Heart right ventricle (tissue), 16 donors: ENCODE data around the gene MAD1L1. TPM values are rescaled to one million over a fixed set of nuclear protein-coding genes. Genes with fewer than 3 reads are reported as not detected.

Experiments used
- ATAC-seq, 8 donors: fragments of 200-7000 bp; cut with Tn5 transposase; one replicate each; pipeline ENCODE4 v1.9.1; 2020; ENCODE audit warnings: mild to moderate bottlenecking in 8 of 8, moderate library complexity in 8 of 8, moderate number of reproducible peaks in 1 of 8
- DNase-seq, 2 donors: peaks; one replicate each; pipeline ENCODE4 v3.0.0-alpha.2; 2020
- H3K27ac ChIP-seq, 10 donors: fragments of 200-600 bp; sonication (generic) in 2 of 10; one replicate each; pipeline versions ENCODE4 v1.5.0 to v1.8.0; 2020 to 2022; ENCODE audit warnings: mild to moderate bottlenecking in 3 of 10
- H3K27me3 ChIP-seq, 7 donors: fragments of 200-600 bp; one replicate each; pipeline ENCODE4 v1.8.0; 2021 to 2022; ENCODE audit warnings: mild to moderate bottlenecking in 2 of 7
- H3K36me3 ChIP-seq, 9 donors: fragments of 200-600 bp; sonication (generic) in 1 of 9; one replicate each; pipeline versions ENCODE4 v1.5.0 to v1.8.0; 2020 to 2022; ENCODE audit warnings: mild to moderate bottlenecking in 2 of 9
- H3K4me1 ChIP-seq, 9 donors: fragments of 200-600 bp; sonication (generic) in 1 of 9; one replicate each; pipeline versions ENCODE4 v1.5.0 to v1.8.0; 2020 to 2022; ENCODE audit warnings: mild to moderate bottlenecking in 4 of 9
- H3K4me3 ChIP-seq, 10 donors: fragments of 200-600 bp; sonication (generic) in 2 of 10; one replicate each; pipeline versions ENCODE4 v1.5.0 to v1.8.0; 2020 to 2022; ENCODE audit warnings: mild to moderate bottlenecking in 7 of 10, moderate library complexity in 2 of 10
- H3K9me3 ChIP-seq, 11 donors: fragments of 200-600 bp in 10 of 11; sonication (generic) in 2 of 11; one replicate each; pipeline versions ENCODE4 v1.5.0 to v1.8.0; 2013 to 2022; ENCODE audit warnings: mild to moderate bottlenecking in 2 of 11, control low read depth in 1 of 11, moderate library complexity in 1 of 11
- WGBS, 2 donors: extraction: QIAGEN DNeasy Blood & Tissue Kit; methylation state at CpG; one replicate each; pipeline ENCODE4 v1.1.7; 2013; ENCODE audit warnings: inconsistent platforms in 1 of 2; 5-methylcytosine and 5-hydroxymethylcytosine counted together
- intact Hi-C, 10 donors: fragments of 100-400 bp; cut with DNase I; formaldehyde crosslinking; loops; one replicate each; pipeline versions ENCODE4 v1.11.1 to v1.14.2; 2022
- polyA plus RNA-seq, 2 donors: library from polyadenylated mRNA; stranded (reverse); fragments of 200-250 nt; gene quantifications; one replicate each; pipeline ENCODE4 v1.2.3, GENCODE V29; 2013
- total RNA-seq, 10 donors: library from RNA; stranded (reverse); fragmentation: NEBNext Ultra II Directional in 3 of 10; extraction: Animal tissue kit (Norgen Biotek cat#: 25700) in 3 of 10; gene quantifications; one replicate each; pipeline versions ENCODE4 v1.2.1 to v1.2.4, GENCODE V29; 2021 to 2023
- TF ChIP-seq, protein P1 (sequence below), 9 donors: fragments of 200-600 bp; sonication (generic) in 2 of 9; IDR thresholded peaks; one replicate each; pipeline versions ENCODE4 v1.5.0 to v1.8.0; 2021 to 2022; ENCODE audit warnings: antibody characterized with exemption in 9 of 9, mild to moderate bottlenecking in 5 of 9, moderate library complexity in 1 of 9
- donor health status: Arrhythmogenic right ventricular cardiomyopathy.
- donor health status: ischemic (EF 13 %, LVEDD 7.1; RV severe dilation, severe dysfunction).
- donor health status: healthy with polysubstance abuse.
- donor health status: DM: no; HTN: yes; CAD: no.
- donor health status: DM: no; HTN: no; CAD: no.
- donor health status: ischemic (EF 25% LVEDD 6.9; RV normal size, moderate dysfunction).
- donor health status: ischemic (EF 25% LVEDD 5.7; RV mildly dilated, moderate dysfunction).
- donor health status: healthy.
- donor health status: DM: yes; HTN: yes; CAD: no.
- donor health status: Ischemic cardiomyopathy.
- donor health status: ischemic (EF 35%, LVEDD 5.7; RV mildly dilated, moderate dysfunction).
- donor health status: nonischemic (EF 11% LVEDD 7.7; RV severe dilation, severe dysfunction).
- donor health status: DM: yes; HTN: yes; CAD: no.
- donor health status: PGD.
- donor health status: ischemic (EF 29% LVEDD 5.4; RV normal size, mild dysfunction).
- donor health status: nonischemic (EF 23%, LVEDD 6.1; RV moderate dilation, normal function).

MAD1L1 gene
- total and polyA plus RNA-seq, 12 donors = 13.8 to 46.8 (median 20.2) TPM

DNA sequence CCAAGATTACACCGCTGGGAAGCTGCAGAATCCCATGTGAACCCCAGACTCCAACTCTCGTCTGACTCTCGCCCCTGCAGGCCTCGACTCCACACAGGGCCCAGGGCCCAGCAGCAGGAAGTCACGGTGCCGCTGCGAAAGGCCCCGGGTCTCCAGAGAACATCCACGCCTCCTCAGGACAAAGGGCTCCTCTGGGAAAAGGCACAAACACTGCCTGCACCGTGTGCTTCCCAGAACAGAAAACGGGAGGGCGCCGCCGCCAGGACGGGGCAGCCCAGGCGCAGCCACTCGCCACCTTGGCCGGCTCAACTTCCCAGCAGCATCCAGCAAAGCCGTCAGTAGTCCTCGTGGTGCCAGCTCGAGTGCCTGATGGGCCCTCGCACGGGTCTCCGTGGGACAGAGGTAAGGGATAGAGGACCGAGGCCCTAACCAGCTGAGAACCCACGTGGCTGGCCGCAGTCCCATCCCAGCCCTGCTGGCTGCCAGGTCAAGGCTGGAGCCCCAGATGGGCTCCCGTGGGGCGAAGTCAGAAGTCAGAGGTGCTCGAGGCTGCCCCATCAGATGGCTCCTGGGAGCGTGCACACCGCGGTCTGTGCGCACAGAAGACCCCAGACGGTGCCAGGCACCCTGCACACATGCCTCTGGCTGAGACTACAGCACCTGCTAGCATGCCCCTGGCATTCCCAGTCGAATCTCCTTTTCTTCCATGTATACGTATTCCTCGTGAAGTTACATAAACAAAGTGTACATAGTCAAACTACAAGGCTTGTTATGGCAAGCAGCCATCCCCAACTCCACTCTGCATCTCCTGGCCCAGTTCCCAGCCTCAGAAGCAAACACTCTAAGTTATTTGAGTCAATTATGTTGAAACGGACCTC, 60.2 kb downstream of the MAD1L1 start:
- intact Hi-C loops = no loop called here
- Histone ChIP-seq H3K4me1 (peaks cover 8 to 48% (median 30%) of the 10 kb centered on the region in 9 donors), H3K27me3 (no peaks in the 10 kb centered on the region), H3K27ac (peak overlapping the region in 5 of 10 donors; percentile 4 to 47 (median 19)), H3K36me3 (peaks cover 0 to 15% (median 0%) of the 10 kb centered on the region in 9 donors), H3K9me3 (no peaks in the 10 kb centered on the region), H3K4me3 (no peak overlapping the region)
- TF ChIP-seq, protein P1, sequence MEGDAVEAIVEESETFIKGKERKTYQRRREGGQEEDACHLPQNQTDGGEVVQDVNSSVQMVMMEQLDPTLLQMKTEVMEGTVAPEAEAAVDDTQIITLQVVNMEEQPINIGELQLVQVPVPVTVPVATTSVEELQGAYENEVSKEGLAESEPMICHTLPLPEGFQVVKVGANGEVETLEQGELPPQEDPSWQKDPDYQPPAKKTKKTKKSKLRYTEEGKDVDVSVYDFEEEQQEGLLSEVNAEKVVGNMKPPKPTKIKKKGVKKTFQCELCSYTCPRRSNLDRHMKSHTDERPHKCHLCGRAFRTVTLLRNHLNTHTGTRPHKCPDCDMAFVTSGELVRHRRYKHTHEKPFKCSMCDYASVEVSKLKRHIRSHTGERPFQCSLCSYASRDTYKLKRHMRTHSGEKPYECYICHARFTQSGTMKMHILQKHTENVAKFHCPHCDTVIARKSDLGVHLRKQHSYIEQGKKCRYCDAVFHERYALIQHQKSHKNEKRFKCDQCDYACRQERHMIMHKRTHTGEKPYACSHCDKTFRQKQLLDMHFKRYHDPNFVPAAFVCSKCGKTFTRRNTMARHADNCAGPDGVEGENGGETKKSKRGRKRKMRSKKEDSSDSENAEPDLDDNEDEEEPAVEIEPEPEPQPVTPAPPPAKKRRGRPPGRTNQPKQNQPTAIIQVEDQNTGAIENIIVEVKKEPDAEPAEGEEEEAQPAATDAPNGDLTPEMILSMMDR (IDR thresholded peaks at IDR 0.05) = no peak
- WGBS, 2 donors = 66 to 78% methylated on average over 39 of the region's 39 CpGs
- ATAC-seq (peak; percentile 16 to 57 (median 41)), DNase-seq (no peak)

DNA sequence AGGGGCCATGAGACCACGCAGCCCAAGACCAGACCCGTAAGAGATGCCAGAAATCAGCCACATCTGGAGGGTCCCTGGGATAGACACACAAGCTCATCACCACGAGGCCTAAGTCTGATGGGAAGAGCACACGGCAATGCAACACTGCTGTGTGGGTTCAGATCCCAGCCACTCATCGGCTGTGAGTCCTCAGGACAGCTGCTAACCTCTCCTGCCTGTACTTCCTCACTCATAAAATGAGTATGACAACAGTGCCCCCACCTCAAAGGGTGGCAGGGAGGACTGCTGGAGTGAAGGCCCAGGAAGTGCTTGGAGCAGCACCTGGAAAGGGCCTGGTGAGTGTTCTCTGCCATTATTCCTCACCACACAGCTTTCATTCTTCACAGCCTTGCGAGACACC, 60.9 kb downstream of the MAD1L1 start:
- H3K27ac ChIP-seq = peak overlapping the region in 4 of 10 donors; percentile 15 to 43 (median 28)
- no peak overlapping the region for H3K4me3 ChIP-seq
- peaks cover 10 to 48% (median 31%) of the 10 kb centered on the region in 9 donors for H3K4me1 ChIP-seq
- 96 to 98% methylated on average over 6 of the region's 6 CpGs for WGBS, 2 donors
- intact Hi-C loops = no loop called here
- H3K27me3 ChIP-seq = no peaks in the 10 kb centered on the region
- H3K9me3 ChIP-seq = no peaks in the 10 kb centered on the region
- H3K36me3 ChIP-seq = peaks cover 0 to 15% (median 0%) of the 10 kb centered on the region in 9 donors
- ATAC-seq = peak in 1 of 8 donors; percentile 9
- no peak for DNase-seq
- TF ChIP-seq, protein P1 (IDR thresholded peaks at IDR 0.05) = no peak

DNA sequence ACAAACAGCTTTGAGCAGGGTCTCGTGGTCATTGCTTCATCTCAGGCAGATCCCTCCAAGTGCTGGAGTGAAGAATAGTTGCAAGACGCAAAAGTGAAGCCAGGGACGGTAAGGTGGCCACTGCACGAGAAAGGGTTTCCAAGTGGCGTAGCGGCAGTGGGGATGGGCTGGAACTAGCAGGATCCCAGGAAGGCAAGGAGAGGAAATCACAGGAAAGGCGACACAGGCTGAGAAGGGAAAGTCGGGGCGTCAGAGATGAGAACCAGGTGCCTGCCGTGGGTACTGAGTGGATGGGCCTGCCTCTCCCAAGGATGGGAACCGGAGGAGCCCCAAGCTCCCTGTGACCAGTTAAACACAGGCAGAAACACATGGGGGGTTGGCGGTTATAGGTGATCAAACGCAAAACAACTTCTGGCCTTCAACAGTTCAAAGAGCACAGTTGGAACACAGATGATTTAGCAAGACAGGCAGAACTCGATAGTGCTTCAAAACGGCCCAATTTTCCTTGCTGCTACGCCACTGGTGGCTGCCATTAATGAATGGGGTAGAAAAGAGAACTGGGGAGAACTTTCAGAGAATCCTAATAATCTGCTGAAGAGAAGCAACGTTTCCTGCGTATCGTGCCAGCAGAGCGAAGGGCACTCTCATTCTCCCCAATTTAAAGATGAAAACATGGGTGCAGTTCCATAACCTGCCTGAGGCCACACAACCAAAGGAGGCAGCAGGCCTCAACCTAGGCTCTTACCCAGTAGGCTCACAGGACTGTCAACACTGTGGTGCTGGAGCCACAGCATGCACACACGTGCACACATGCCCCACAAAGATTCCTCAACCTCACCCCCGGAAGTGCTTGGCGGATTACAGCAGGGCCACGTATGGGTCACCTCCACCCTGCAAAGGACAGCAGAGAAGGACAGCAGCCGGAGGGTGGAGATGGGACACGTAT, 61.9 kb downstream of the MAD1L1 start:
- Histone ChIP-seq H3K27me3 (no peaks in the 10 kb centered on the region), H3K9me3 (no peaks in the 10 kb centered on the region), H3K27ac (no peak overlapping the region), H3K4me1 (peaks cover 9 to 51% (median 33%) of the 10 kb centered on the region in 9 donors), H3K36me3 (peaks cover 0 to 15% (median 0%) of the 10 kb centered on the region in 9 donors), H3K4me3 (no peak overlapping the region)
- no peak for ATAC-seq
- TF ChIP-seq, protein P1 (IDR thresholded peaks at IDR 0.05) = no peak
- intact Hi-C loops = no loop called here
- no peak for DNase-seq
- WGBS, 2 donors = 94% methylated on average over 26 of the region's 26 CpGs
